Ureter (tissue), 1 donor: ENCODE results near the gene ISG20. TPM values are rescaled to one million over a fixed set of nuclear protein-coding genes. Genes with fewer than 3 reads are reported as not detected.
A peak's percentile ranks its signal among the peaks of the same experiment; 100 is the strongest.
"Not testable (repeated sequence)": the region's sequence is repeated elsewhere in the genome, so short reads cannot be mapped to it uniquely, and the experiment has no call there.

Experiments
- DNase-seq: peaks from one replicate; pipeline ENCODE4 v3.0.0-alpha.2; 2020; ENCODE audit warnings: low spot score
- total RNA-seq: library from RNA; stranded (reverse); gene quantifications from one replicate; pipeline ENCODE4 v1.2.4, GENCODE V29; 2023
- donor health status: DM: yes; HTN: yes; CAD: no.

ISG20 gene
- total RNA-seq, 1 donor from 2014 or later = 14.2 TPM

- no peak for DNase-seq
These were observed 2.2 kb upstream of the ISG20 start for GRCh38 chr15:88636654-88637053.

DNA sequence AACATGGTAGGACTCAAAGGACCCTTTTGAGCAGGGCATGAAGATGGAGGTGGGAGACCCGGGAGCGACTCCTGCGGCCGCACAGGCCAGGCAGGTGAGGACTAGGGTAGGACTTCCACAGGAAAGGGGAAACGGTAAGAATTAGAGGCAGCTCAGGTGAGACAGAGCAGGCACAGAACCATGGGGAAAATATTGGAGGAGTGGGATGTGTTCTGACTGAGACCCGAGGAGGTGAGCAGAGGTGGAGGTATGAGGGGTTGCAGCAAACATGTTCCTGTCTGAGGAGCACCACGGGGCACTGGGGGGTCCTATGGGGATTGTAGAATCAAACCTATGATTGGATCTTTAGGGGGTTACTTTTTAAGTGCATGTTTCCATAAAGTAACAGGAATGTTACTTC, 1.4 kb upstream of the ISG20 start:
- no peak for DNase-seq

DNA sequence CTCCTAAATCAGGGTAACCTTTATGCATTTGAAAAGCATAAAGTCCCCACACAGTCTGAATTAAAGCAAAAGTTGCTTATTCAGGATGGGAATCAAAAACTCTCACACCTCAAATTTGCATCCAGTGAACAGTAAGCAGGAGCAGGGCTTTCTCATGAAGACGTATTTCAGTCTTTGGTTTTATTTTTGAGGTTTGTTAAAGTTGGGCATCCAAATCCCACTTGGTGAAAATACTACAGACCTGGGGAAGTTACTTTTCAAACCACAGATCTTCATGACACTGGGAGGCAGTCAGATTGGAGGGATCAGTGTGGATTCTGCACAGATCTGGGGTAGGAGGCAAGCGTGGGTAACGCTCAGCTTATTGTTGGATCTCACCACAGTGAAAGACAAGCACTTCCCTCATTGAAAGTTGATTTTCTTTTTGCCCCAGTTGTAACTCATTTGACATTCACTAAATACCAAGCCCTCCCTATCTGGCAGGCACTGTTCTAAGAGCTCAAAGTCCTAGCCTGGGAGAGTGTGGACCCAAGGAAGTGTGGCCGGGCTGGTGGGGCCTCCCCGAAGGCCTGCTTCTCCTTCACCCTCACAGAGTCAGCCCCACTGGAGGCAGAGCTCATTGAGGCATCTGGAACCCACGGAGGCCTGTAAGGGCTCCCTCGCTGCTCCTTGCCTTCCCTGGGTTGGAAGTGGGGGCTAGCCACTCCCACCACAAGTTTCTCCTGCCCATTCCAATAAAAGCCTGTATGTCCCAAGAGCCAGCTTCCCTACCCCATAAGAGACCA, 783 bp upstream of the ISG20 start:
- DNase-seq = no peak

DNA sequence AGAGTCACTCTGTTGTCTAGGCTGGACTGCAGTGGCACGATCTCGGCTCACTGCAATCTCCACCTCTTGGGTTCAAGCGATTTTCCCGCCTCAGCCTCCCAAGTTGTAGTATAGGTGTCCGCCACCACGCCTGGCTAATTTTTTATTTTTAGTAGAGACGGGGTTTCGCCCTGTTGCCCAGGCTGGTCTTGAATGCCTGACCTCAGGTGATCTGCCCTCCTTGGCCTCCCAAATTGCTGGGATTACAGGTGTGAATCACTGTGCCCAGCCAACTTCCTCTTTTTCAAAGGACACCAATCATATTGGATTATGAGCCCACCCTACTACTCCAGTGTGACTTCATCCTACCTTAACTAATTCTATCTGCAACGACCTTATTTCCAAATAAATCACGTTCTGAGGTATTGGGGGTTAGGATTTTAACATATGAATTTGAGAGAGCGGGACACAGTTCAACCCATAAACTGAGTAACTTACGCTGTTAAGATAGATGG, 3.2 kb downstream of the ISG20 start:
- DNase-seq = no peak

DNA sequence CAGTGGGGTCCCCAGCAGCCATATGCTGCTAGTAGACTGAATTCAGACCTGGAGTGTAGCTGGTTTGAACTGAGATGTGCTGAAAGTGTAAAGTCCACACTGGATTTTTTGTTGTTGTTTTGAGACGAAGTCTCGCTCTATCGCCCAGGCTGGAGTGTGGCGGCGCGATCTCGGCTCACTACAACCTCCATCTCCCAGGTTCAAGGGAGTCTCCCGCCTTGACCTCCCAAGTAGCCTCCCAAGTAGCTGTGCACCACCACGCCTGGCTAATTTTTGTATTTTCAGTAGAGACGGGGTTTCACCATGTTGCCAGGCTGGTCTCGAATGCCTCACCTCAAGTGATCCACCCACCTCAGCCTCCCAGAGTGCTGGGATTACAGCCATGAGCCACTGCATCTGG, 3.7 kb downstream of the ISG20 start:
- not testable (repeated sequence) for DNase-seq

GRCh38 chr15:88644741-88645140, 5.9 kb downstream of the ISG20 start:
- no peak for DNase-seq

DNA sequence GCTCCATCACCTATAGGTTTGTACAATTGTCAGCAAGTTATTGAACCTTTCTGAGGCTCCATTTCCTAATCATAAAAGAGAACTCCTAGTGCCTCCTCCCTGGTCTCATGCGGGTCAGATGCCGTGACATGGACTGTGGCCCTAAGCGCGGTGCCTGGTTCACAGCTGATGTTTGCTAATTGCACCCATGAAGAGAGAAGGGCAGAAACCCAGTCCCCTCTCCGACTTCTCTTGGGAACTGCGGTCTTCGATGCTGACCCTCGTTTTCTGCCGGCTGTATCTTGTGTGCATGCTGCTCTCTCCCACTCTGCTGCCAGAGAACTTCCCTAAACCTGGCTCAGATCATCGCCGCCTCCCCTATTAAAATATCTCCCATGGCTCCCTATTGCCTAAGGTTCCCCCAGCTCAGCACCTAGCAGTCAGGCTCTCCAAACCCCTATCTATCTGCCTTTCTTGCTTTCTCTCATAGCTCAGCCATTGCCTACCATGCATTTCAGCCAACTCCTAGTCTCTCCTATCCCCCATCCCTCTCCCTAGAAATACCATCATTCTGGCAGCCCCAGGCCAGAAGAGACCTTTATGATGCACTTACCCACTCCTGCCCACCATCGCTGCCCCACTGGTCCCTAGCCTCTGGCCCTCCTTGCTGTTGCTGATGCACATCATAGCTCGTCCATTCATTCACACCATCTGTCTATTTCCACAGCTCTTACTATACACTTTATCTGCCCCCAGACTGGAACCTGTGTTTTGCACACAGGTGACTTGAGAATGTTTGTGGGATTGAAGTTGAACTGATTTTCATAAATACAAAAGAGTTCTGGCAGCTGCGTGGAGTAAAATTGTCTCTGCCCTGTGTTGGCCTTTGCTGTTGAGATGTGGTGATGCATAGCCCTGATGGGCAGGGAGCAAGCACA, 6.6 kb downstream of the ISG20 start:
- peak; percentile 17 for DNase-seq

GRCh38 chr15:88646088-88646405, 7.2 kb downstream of the ISG20 start:
- peak; percentile 12 for DNase-seq

- peak; percentile 22 for DNase-seq
These were observed 8.1 kb downstream of the ISG20 start for GRCh38 chr15:88646951-88647350.

GRCh38 chr15:88647351-88648105, 8.7 kb downstream of the ISG20 start:
- peak; percentile 37 for DNase-seq

GRCh38 chr15:88648357-88649214, 9.8 kb downstream of the ISG20 start:
- peak; percentile 38 for DNase-seq

GRCh38 chr15:88649286-88649733, 10.5 kb downstream of the ISG20 start:
- no peak for DNase-seq

DNA sequence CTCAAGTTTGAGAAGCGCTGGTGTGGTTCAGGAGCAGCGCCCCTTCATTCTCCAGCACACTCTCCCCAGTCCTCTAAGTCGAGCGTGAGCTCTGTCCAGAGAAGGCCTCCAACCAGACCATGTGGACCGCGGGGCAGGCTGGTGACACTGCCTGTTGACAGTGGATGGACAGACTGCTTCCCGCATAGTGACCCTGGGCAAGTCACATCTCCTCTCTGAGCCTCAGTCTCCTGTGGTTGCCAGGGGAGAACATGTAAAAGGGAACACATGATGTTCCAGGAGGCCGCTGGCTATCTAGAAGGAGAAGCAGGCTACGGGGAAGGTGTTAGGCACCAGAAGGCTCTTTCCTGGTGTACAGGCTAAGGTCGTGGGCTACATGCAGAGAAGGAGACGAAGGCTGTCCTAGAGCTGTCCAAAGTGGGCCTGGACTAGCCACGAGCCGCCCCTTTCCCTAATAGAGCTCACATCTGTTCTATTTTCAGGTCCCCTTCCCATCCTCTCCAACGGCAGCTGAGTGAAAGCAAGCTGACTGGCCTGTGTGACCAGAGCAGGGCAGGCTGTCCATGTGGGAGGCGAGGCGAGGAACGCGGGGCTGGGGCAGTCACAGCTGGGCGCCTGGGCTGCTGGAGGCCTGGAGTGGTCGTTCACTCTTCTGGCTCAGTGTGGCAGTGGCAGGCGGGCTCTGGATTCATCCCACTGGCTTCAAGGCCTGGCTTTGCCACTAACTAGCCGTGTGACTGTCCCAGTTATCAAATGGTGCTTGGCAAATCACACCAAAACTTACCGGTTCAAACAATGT, 11.1 kb downstream of the ISG20 start:
- no peak for DNase-seq

DNA sequence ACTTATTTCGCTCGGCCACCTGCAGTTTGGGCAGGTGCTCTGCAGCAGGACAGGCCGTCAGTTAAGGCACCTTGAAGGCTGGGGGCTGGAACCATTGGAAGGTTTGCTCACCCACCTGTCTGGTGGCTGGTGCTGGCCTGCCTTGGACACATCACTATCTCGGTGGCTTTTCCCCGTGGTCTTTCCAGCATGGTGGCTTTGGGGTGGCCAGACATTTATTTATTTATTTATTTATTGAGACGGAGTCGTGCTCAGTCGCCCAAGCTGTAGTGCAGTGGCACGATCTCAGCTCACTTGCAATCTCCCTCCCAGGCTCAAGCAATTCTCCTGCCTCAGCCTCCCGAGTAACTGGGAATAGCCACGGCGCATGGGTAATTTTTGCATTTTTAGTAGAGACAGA, 11.7 kb downstream of the ISG20 start:
- DNase-seq = no peak

DNA sequence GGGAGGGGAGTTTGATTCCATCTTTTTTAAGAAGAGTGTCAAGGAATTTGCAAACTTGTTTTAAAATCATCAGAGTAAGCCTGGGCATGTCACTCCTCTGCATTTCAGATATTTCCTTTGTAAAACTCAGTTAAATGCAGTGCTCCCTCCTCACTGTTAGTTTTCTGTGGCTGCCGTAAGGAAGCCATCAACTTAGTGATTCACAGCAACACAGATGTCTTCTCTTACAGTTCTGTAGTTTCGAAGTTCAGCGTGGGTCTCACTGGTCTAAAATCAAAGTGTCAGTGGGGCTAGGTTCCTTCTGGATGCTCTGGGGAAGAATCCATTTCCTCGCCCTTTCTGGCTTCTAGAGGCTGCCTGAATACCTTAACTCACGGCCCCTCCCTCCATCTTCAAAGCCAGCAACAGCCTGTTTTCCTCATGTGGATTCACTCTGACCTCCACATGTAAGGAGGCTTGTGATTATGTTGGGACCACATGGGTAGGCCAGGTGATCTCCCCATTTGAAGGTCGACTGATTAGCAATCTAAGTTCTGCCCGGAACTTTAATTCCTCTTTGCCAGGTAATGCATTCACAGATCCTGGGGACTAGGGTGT, 12.4 kb downstream of the ISG20 start:
- DNase-seq = no peak

DNA sequence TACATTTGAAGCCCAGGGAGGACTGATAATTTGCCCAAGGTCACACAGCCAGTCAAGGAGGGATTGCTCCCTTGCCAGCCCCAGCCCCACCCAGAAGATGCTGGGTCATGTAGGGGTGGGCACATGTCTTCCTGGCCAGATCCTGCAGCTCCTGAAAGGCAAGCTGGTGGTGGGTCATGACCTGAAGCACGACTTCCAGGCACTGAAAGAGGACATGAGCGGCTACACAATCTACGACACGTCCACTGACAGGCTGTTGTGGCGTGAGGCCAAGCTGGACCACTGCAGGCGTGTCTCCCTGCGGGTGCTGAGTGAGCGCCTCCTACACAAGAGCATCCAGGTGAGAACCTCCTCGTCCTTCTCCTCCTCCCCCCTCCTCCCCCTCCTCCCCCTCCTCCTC, 13.2 kb downstream of the ISG20 start:
- no peak for DNase-seq

GRCh38 chr15:88652456-88653199, 13.8 kb downstream of the ISG20 start:
- no peak for DNase-seq

DNA sequence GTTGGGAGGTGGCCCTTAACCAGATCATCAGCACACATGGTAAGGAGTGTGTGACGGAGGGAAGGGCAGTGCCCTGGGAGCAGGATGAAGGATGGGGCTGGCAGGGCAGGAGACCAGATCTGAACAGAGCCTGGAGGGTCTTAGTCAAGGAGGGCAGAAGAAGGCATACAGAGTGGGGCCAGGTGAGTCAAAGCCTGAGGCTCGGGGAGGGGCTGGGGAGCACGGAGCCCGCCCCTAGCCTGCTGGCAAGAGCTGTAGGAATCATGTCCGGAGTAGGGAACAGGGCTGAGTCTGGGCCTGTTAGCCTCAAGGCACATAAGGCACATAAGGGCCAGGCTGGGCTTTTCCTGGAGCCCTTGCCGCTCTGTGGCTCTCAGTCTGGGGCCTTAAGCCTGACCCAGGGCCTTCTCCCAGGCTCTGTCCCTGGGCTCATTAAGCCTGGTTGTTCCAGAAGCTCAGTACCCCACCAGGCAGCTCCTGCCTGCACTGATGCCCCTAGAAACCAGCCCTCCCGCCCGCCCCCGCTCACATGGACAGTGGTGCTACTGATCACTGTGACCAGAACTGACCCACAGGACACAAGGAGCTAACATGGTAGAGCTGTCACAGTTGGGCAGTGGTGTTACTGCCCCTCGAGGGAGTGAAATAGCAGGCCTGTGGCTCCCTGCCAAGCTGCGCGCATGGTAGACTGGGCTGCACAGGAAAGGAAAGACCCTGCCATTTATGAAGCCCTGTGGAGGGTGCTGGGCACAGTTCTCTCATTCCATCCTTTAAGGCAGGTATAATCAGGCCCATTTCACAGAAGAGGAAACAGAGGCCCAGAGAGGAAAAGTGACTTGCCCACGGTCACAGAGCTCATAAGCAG, 14.6 kb downstream of the ISG20 start:
- DNase-seq = no peak
